ENCODE data around the gene FRRS1.

- TF ChIP-seq EZH2 (IDR thresholded peaks at IDR 0.05; ENCODE audit: borderline replicate concordance, low read depth, low read length, poor library complexity, severe bottlenecking) = no peak
- TF ChIP-seq CTCF (conservative IDR thresholded peaks at IDR 0.05; ENCODE audit: low read depth, low read length) = no peak
Observed at GRCh38 chr1:99680270-99680669, 86.2 kb downstream of the FRRS1 start.

Measured in A673 (cell line).